ENCODE results near the gene FAM50B. TPM values are rescaled to one million over a fixed set of nuclear protein-coding genes. Genes with fewer than 3 reads are reported as not detected.

FAM50B gene
- polyA plus RNA-seq, 1 donor from 2014 or later = 0.79 TPM

GRCh38 chr6:3852391-3852790 is 3.2 kb downstream of the FAM50B start:
- no peaks in the 10 kb centered on the region for H3K9me2 ChIP-seq (ENCODE audit: insufficient read depth, low read length)
- no peaks in the 10 kb centered on the region for H3K79me2 ChIP-seq (replicated peaks; ENCODE audit: insufficient read depth, low read length)
- H3K9me3 ChIP-seq (ENCODE audit: low read length) = no peaks in the 10 kb centered on the region
- no peaks in the 10 kb centered on the region for H4K20me1 ChIP-seq (ENCODE audit: insufficient read depth)
- no peaks in the 10 kb centered on the region for H3F3A ChIP-seq (ENCODE audit: insufficient read depth, low read length, poor library complexity, severe bottlenecking)
- H2AFZ ChIP-seq (ENCODE audit: low read depth, low read length) = no peak overlapping the region
- H3K36me3 ChIP-seq (ENCODE audit: insufficient read depth, low read length) = no peaks in the 10 kb centered on the region
- H3K4me2 ChIP-seq (ENCODE audit: low read length) = no peak overlapping the region
- H3K9ac ChIP-seq (ENCODE audit: low read length) = no peak overlapping the region
- no peaks in the 10 kb centered on the region for H3K27me3 ChIP-seq (ENCODE audit: insufficient read depth, low read depth, low read length)
- TF ChIP-seq EP300 (conservative IDR thresholded peaks at IDR 0.05; ENCODE audit: poor library complexity, severe bottlenecking) (no peak), TAF1 (IDR thresholded peaks at IDR 0.05; ENCODE audit: low read depth) (no peak), EZH2 (IDR thresholded peaks at IDR 0.05; ENCODE audit: borderline replicate concordance, insufficient read depth, low read length, poor library complexity, severe bottlenecking) (no peak), MXI1 (conservative IDR thresholded peaks at IDR 0.05; ENCODE audit: poor library complexity, severe bottlenecking) (no peak), POLR2AphosphoS5 (IDR thresholded peaks at IDR 0.05) (no peak), RAD21 (conservative IDR thresholded peaks at IDR 0.05) (no peak)
- TF ChIP-seq, protein P1, sequence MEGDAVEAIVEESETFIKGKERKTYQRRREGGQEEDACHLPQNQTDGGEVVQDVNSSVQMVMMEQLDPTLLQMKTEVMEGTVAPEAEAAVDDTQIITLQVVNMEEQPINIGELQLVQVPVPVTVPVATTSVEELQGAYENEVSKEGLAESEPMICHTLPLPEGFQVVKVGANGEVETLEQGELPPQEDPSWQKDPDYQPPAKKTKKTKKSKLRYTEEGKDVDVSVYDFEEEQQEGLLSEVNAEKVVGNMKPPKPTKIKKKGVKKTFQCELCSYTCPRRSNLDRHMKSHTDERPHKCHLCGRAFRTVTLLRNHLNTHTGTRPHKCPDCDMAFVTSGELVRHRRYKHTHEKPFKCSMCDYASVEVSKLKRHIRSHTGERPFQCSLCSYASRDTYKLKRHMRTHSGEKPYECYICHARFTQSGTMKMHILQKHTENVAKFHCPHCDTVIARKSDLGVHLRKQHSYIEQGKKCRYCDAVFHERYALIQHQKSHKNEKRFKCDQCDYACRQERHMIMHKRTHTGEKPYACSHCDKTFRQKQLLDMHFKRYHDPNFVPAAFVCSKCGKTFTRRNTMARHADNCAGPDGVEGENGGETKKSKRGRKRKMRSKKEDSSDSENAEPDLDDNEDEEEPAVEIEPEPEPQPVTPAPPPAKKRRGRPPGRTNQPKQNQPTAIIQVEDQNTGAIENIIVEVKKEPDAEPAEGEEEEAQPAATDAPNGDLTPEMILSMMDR (IDR thresholded peaks at IDR 0.05; ENCODE audit: poor library complexity, severe bottlenecking) = no peak
- H3K4me3 ChIP-seq (ENCODE audit: low read length) = no peak overlapping the region
- no peak overlapping the region for H3K27ac ChIP-seq (ENCODE audit: low read length)

GRCh38 chr6:3855866-3856265 is 6.7 kb downstream of the FAM50B start:
- Histone ChIP-seq H3K9me2 (ENCODE audit: insufficient read depth, low read length) (no peaks in the 10 kb centered on the region), H3K27me3 (ENCODE audit: insufficient read depth, low read depth, low read length) (no peaks in the 10 kb centered on the region), H3K9ac (ENCODE audit: low read length) (no peak overlapping the region), H3K36me3 (ENCODE audit: insufficient read depth, low read length) (no peaks in the 10 kb centered on the region), H3K4me3 (ENCODE audit: low read length) (no peak overlapping the region), H3K27ac (ENCODE audit: low read length) (no peak overlapping the region), H3K9me3 (ENCODE audit: low read length) (no peaks in the 10 kb centered on the region), H3K4me2 (ENCODE audit: low read length) (no peak overlapping the region), H3F3A (ENCODE audit: insufficient read depth, low read length, poor library complexity, severe bottlenecking) (no peaks in the 10 kb centered on the region), H2AFZ (ENCODE audit: low read depth, low read length) (no peak overlapping the region), H4K20me1 (ENCODE audit: insufficient read depth) (no peaks in the 10 kb centered on the region), H3K79me2 (replicated peaks; ENCODE audit: insufficient read depth, low read length) (no peaks in the 10 kb centered on the region)
- TF ChIP-seq TAF1 (IDR thresholded peaks at IDR 0.05; ENCODE audit: low read depth) (no peak), EZH2 (IDR thresholded peaks at IDR 0.05; ENCODE audit: borderline replicate concordance, insufficient read depth, low read length, poor library complexity, severe bottlenecking) (no peak), EP300 (conservative IDR thresholded peaks at IDR 0.05; ENCODE audit: poor library complexity, severe bottlenecking) (no peak), SMC3 (conservative IDR thresholded peaks at IDR 0.05; ENCODE audit: poor library complexity) (no peak), RAD21 (conservative IDR thresholded peaks at IDR 0.05) (no peak), MXI1 (conservative IDR thresholded peaks at IDR 0.05; ENCODE audit: poor library complexity, severe bottlenecking) (no peak), POLR2AphosphoS5 (IDR thresholded peaks at IDR 0.05) (no peak), REST (IDR thresholded peaks at IDR 0.05; ENCODE audit: borderline replicate concordance) (no peak)
- TF ChIP-seq, protein P1 (IDR thresholded peaks at IDR 0.05; ENCODE audit: poor library complexity, severe bottlenecking) = no peak
